ENCODE results near the gene TRIM50.
"Not testable (repeated sequence)": the region's sequence is repeated elsewhere in the genome, so short reads cannot be mapped to it uniquely, and the experiment has no call there.

The TRIM50 gene

DNA sequence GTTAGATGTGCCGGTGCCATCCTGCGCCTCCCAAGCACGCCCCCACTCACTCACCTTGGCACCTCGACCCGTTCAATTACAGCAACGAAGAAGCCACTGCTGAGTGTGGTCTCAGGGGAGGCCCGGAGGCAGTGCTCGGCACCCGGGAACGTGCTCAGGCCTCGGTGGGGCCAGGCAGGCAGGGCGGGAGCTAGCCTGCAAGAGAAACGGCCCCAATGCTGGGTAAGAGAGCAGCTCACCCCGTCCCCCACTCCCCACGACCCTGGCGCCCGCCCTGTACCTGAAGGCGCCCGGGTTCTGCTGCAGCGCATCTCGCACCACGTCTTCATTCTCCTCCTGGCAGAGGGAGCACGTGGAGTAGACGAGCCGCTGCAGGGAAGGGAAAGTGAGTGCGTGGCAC, 24.3 kb downstream of the TRIM50 start:
- Histone ChIP-seq H3K9me3 (ENCODE audit: control insufficient read depth, insufficient read depth, low read length) (no peaks in the 10 kb centered on the region), H3K27ac (ENCODE audit: low read length) (no peak overlapping the region), H3K36me3 (ENCODE audit: control insufficient read depth, insufficient read depth, low read length) (peaks cover 22% of the 10 kb centered on the region), H3K4me1 (ENCODE audit: control insufficient read depth, insufficient read depth, low read length) (no peaks in the 10 kb centered on the region), H3K27me3 (ENCODE audit: control insufficient read depth, insufficient read depth, low read length) (no peaks in the 10 kb centered on the region), H3K4me3 (ENCODE audit: low read length) (no peak overlapping the region)
- no peak for DNase-seq (ENCODE audit: low read depth, low spot score)
- no CpG with 5 or more reads among the region's 26 CpGs for WGBS (ENCODE audit: insufficient coverage, insufficient read length)

DNA sequence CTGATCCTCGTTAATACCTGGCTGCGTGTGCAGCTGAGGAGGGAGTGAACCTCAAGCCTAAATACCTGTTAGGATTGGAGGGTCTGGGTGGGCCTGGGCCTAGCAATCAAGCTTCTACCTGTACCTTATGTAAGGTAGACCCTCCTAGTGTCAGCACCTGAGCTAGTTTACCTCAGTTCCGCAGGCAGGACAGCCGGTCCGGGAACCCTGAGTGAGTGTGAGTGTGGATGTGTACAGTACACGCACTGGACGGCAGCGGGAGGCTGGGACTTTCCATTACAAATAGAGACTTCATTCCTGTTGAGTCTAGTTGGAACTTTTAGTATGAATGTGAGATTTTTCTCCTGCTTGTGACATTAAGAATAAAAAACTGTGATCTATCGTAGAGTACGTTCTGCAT, 25.0 kb downstream of the TRIM50 start:
- not testable (repeated sequence) for H3K27ac ChIP-seq (ENCODE audit: low read length); H3K4me3 ChIP-seq (ENCODE audit: low read length); H3K4me1 ChIP-seq (ENCODE audit: control insufficient read depth, insufficient read depth, low read length); DNase-seq (ENCODE audit: low read depth, low spot score); H3K27me3 ChIP-seq (ENCODE audit: control insufficient read depth, insufficient read depth, low read length); H3K9me3 ChIP-seq (ENCODE audit: control insufficient read depth, insufficient read depth, low read length)
- peaks cover 22% of the 10 kb centered on the region for H3K36me3 ChIP-seq (ENCODE audit: control insufficient read depth, insufficient read depth, low read length)
- WGBS (ENCODE audit: insufficient coverage, insufficient read length), result no CpG with 5 or more reads among the region's 10 CpGs

DNA sequence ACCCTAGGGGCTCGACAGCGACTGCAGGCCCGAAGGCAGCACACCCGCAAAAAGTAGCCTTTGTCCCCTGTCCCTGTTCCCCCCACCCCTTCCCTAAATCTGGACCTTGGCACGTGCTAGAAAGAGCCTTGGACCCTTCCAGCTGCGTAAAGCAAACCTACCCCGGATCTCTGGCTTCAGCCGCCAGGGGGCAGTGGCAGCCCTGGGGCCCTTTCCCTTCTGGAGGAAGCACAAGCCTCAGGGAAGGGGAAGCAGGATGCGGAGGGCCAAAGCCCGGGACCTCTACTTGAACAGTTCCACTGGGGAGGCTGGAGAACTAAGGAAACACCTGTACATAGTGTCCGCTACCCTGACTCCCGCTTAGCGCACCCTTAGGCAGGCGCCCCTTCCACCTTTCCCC, 26.8 kb downstream of the TRIM50 start:
- not testable (repeated sequence) for H3K4me1 ChIP-seq (ENCODE audit: control insufficient read depth, insufficient read depth, low read length); H3K4me3 ChIP-seq (ENCODE audit: low read length); H3K27me3 ChIP-seq (ENCODE audit: control insufficient read depth, insufficient read depth, low read length); H3K27ac ChIP-seq (ENCODE audit: low read length); DNase-seq (ENCODE audit: low read depth, low spot score); H3K9me3 ChIP-seq (ENCODE audit: control insufficient read depth, insufficient read depth, low read length)
- peaks cover 22% of the 10 kb centered on the region for H3K36me3 ChIP-seq (ENCODE audit: control insufficient read depth, insufficient read depth, low read length)
- WGBS (ENCODE audit: insufficient coverage, insufficient read length), result no CpG with 5 or more reads among the region's 14 CpGs

DNA sequence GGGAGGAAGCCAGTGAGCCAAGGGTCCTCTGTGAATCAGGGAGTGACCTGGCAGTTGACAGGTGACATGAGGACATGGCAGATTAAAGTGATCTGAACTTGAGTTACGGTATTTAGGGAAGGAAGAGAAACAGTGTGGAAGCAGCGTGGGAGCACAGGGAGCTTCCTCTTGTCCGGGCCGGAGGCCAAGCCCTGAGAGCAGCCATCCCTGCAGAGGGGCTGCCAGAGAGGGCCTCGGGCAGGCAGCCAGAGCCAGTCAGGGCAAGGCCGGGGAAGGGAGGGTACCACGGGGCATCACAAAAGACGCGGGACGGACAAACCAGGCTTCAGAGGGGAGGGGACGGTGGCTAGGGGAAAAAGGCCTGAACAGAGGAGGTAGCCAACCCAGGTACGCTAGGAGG, 28.1 kb downstream of the TRIM50 start:
- not testable (repeated sequence) for H3K4me1 ChIP-seq (ENCODE audit: control insufficient read depth, insufficient read depth, low read length)

DNA sequence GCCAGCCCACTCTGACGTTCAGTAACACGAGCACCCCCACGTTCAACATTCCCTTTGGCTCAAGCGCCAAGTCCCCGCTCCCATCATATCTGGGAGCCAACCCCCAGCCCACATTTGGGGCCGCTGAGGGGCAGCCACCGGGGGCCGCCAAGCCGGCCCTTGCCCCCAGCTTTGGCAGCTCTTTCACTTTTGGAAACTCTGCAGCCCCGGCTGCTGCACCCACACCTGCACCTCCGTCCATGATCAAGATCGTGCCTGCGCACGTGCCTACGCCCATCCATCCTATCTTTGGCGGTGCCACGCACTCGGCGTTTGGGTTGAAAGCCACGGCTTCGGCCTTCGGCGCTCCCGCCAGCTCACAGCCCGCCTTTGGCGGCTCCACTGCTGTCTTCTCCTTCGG, 30.2 kb downstream of the TRIM50 start:
- not testable (repeated sequence) for H3K4me3 ChIP-seq (ENCODE audit: low read length); H3K27ac ChIP-seq (ENCODE audit: low read length); H3K36me3 ChIP-seq (ENCODE audit: control insufficient read depth, insufficient read depth, low read length); H3K27me3 ChIP-seq (ENCODE audit: control insufficient read depth, insufficient read depth, low read length); DNase-seq (ENCODE audit: low read depth, low spot score); H3K9me3 ChIP-seq (ENCODE audit: control insufficient read depth, insufficient read depth, low read length); H3K4me1 ChIP-seq (ENCODE audit: control insufficient read depth, insufficient read depth, low read length)
- WGBS (ENCODE audit: insufficient coverage, insufficient read length), result no CpG with 5 or more reads among the region's 27 CpGs

More for the DNA sequence above, 28.1 kb downstream of the TRIM50 start:
- H3K27ac ChIP-seq (ENCODE audit: low read length); H3K4me3 ChIP-seq (ENCODE audit: low read length); DNase-seq (ENCODE audit: low read depth, low spot score); H3K27me3 ChIP-seq (ENCODE audit: control insufficient read depth, insufficient read depth, low read length); H3K9me3 ChIP-seq (ENCODE audit: control insufficient read depth, insufficient read depth, low read length): not testable (repeated sequence)
- peaks cover 18% of the 10 kb centered on the region for H3K36me3 ChIP-seq (ENCODE audit: control insufficient read depth, insufficient read depth, low read length)
- no CpG with 5 or more reads among the region's 12 CpGs for WGBS (ENCODE audit: insufficient coverage, insufficient read length)

DNA sequence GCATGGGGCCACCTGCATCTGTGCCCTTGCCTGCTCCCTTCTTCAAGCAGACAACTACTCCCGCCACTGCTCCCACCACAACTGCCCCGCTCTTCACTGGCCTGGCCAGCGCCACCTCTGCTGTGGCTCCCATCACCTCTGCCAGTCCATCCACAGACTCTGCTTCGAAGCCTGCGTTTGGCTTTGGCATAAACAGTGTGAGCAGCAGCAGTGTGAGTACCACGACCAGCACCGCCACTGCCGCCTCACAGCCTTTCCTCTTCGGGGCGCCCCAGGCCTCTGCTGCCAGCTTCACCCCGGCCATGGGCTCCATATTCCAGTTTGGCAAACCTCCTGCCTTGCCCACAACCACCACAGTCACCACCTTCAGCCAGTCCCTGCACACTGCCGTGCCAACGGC, 30.6 kb downstream of the TRIM50 start:
- H3K27ac ChIP-seq (ENCODE audit: low read length); H3K9me3 ChIP-seq (ENCODE audit: control insufficient read depth, insufficient read depth, low read length); H3K36me3 ChIP-seq (ENCODE audit: control insufficient read depth, insufficient read depth, low read length); H3K27me3 ChIP-seq (ENCODE audit: control insufficient read depth, insufficient read depth, low read length); DNase-seq (ENCODE audit: low read depth, low spot score); H3K4me1 ChIP-seq (ENCODE audit: control insufficient read depth, insufficient read depth, low read length); H3K4me3 ChIP-seq (ENCODE audit: low read length): not testable (repeated sequence)
- no CpG with 5 or more reads among the region's 13 CpGs for WGBS (ENCODE audit: insufficient coverage, insufficient read length)

DNA sequence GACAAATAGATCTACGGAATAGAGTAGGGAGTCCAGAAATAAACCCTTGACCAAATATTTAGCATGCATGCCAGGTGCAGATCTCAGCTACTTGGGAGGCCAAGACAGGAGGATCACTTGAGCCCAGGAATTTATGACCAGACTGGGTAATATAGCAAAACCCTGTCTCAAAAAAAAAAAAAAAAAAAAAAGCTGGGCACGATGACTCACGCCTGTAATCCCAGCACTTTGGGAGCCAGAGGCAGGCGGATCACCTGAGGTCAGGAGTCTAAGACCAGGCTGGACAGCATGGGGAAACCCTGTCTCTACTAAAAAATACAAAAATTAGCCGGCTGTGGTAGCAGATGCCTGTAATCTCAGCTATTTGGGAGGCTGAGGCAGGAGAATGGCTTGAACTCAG, 50.7 kb downstream of the TRIM50 start:
- H3K4me1 ChIP-seq (ENCODE audit: control insufficient read depth, insufficient read depth, low read length); H3K36me3 ChIP-seq (ENCODE audit: control insufficient read depth, insufficient read depth, low read length); DNase-seq (ENCODE audit: low read depth, low spot score); H3K27me3 ChIP-seq (ENCODE audit: control insufficient read depth, insufficient read depth, low read length); H3K4me3 ChIP-seq (ENCODE audit: low read length); H3K27ac ChIP-seq (ENCODE audit: low read length); H3K9me3 ChIP-seq (ENCODE audit: control insufficient read depth, insufficient read depth, low read length): not testable (repeated sequence)
- WGBS (ENCODE audit: insufficient coverage, insufficient read length), result no CpG with 5 or more reads among the region's 5 CpGs

DNA sequence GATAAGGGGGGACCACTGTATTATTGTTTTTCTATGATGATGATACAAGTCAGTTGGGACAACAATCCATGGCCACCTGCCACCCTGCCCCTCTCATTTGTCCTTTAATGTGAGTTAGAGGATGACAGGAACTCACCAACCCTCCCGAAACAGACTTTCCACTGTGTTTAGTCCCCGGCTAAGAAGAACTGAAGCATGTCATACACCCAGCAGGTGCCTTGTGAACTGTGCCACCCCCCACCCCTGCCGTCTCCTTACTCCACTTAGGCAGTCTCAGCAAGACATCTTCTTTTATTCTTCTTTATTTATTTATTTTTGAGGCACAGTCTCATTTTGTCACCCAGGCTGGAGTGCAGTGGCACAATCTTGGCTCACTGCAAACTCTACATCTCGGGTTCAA, 60.1 kb downstream of the TRIM50 start:
- no CpG with 5 or more reads among the region's 4 CpGs for WGBS (ENCODE audit: insufficient coverage, insufficient read length)
- H3K27ac ChIP-seq (ENCODE audit: low read length), result not testable (repeated sequence)

DNA sequence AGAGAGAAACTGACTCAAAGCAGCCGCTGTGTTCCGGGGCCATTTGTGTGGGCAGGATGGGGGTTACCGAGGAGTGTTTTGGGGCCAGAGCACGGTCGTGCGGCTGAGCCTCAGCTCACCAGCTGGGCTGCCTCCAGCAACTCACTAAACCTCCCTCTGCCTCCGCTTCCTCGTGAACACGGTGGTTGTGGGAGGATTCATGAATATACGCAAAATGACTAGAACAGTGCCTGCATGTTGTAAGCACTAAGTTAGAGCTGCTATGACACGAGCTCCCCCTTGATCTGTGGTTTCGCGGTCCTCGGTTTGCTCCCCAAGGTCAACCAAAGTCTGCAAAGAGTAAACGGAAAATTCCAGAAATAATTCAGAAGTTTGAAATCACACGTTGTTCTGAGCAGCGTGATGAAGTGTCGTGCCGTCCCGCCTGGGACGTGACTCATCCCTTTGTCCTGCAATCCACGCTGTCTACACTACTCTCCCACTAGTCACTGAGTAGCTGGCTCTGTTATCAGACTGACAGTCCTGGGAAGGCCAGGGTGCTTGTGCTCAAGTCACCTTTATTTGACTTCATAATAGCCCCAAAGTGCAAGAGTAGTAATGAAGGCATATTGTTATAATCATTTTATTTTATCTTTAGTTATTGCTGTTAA, 61.0 kb downstream of the TRIM50 start:
- not testable (repeated sequence) for H3K27ac ChIP-seq (ENCODE audit: low read length); H3K4me3 ChIP-seq (ENCODE audit: low read length); H3K4me1 ChIP-seq (ENCODE audit: control insufficient read depth, insufficient read depth, low read length); H3K36me3 ChIP-seq (ENCODE audit: control insufficient read depth, insufficient read depth, low read length); DNase-seq (ENCODE audit: low read depth, low spot score); H3K9me3 ChIP-seq (ENCODE audit: control insufficient read depth, insufficient read depth, low read length); H3K27me3 ChIP-seq (ENCODE audit: control insufficient read depth, insufficient read depth, low read length)
- no CpG with 5 or more reads among the region's 22 CpGs for WGBS (ENCODE audit: insufficient coverage, insufficient read length)

More for the DNA sequence above, 60.1 kb downstream of the TRIM50 start:
- H3K36me3 ChIP-seq (ENCODE audit: control insufficient read depth, insufficient read depth, low read length); H3K9me3 ChIP-seq (ENCODE audit: control insufficient read depth, insufficient read depth, low read length); H3K4me1 ChIP-seq (ENCODE audit: control insufficient read depth, insufficient read depth, low read length); H3K27me3 ChIP-seq (ENCODE audit: control insufficient read depth, insufficient read depth, low read length); DNase-seq (ENCODE audit: low read depth, low spot score); H3K4me3 ChIP-seq (ENCODE audit: low read length): not testable (repeated sequence)
